Stimulated activated effector memory CD8-positive, alpha-beta T cell treated with anti-CD3 and anti-CD28 coated beads, Interleukin-12 subunit alpha, Interleukin-12 subunit beta, amount 100 ng/mL, for 72 hours (primary cell): ENCODE results near the gene VTI1A.

Source experiments
- ATAC-seq: fragments of 150-1000 bp; cut with Tn5 transposase; 2 replicates; pipeline ENCODE4 v1.10.0; 2021
- DNase-seq, 2 donors: peaks; one replicate each; pipeline ENCODE4 v3.0.0; 2021 to 2022; ENCODE audit warnings: low spot score in 2 of 2
- H3K27ac Mint-ChIP-seq: one replicate; pipeline ENCODE4 v1.8.0; 2022; ENCODE audit warnings: mild to moderate bottlenecking, mixed read lengths
- H3K36me3 Mint-ChIP-seq: one replicate; pipeline ENCODE4 v1.8.0; 2022; ENCODE audit warnings: mild to moderate bottlenecking, mixed read lengths
- H3K4me1 Mint-ChIP-seq: one replicate; pipeline ENCODE4 v1.8.0; 2022; ENCODE audit warnings: mixed read lengths
- H3K4me3 Mint-ChIP-seq: one replicate; pipeline ENCODE4 v1.8.0; 2022; ENCODE audit warnings: mild to moderate bottlenecking, mixed read lengths
- H3K9me3 Mint-ChIP-seq: one replicate; pipeline ENCODE4 v1.8.0; 2022; ENCODE audit warnings: mixed read lengths

Gene VTI1A

GRCh38 chr10:112631501-112632400, 184.7 kb downstream of the VTI1A start:
- Mint-ChIP-seq H3K27ac (no peak overlapping the region), H3K36me3 (no peaks in the 10 kb centered on the region), H3K4me3 (no peak overlapping the region), H3K9me3 (no peaks in the 10 kb centered on the region), H3K4me1 (no peaks in the 10 kb centered on the region)
- DNase-seq: no peak
- ATAC-seq: no peak

DNA sequence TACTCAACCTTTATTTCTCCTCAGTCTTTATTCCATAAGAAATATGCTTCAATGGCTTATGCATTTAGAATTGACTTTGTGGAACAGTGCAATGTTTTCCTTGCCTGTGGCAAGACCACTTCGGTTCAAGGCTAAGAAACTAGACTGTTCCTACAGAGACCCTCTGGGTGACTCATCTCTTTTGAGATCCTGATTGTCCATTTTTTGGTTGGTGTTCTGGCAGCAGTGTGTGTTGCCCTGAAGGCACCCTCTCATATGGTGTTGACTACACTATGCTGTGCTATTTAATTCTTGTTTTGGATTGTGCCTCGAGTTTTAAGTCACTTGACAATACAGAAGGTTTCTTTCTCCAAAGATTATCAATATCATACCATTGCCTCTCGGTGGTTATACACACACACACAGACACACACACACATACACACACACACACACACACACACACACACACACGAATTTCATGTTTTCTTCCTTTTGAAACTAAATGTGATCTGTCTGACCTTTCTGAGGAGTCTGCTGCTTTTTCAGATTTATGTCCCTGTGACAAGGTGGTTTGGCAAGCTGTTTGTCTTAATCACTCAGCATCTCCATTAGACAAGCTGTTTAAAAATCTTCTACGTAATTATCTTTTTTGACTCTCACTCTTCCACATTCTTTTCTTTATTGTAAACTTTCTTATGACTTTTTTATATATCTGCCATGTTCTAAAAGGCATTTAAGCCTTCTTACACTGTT, 187.2 kb downstream of the VTI1A start:
- H3K4me3 Mint-ChIP-seq: no peak overlapping the region
- ATAC-seq (no peak), DNase-seq (no peak)
- H3K36me3 Mint-ChIP-seq: no peaks in the 10 kb centered on the region
- H3K27ac Mint-ChIP-seq: no peak overlapping the region
- H3K9me3 Mint-ChIP-seq: no peaks in the 10 kb centered on the region
- no peaks in the 10 kb centered on the region for H3K4me1 Mint-ChIP-seq

DNA sequence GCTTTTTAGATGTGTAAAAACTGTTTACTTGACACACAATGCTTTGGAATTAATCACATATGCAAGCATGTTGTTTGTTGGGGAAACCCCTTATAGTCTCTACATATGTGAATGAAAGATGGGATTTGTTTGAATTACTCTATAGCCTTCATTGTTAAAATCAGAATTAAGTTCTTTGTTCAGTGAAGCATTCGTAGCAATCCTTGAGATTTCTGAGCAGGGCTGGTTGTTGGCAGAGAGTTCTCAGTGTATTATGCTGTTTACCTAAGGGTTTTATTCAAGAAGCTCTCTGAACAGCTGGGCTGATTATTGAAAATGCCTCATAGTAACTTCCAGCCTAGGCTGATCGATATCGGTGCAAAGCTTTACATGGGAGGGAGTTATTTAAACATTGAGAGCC, 190.9 kb downstream of the VTI1A start:
- no peak for ATAC-seq
- Mint-ChIP-seq H3K4me1 (no peaks in the 10 kb centered on the region), H3K36me3 (no peaks in the 10 kb centered on the region), H3K27ac (no peak overlapping the region), H3K4me3 (no peak overlapping the region), H3K9me3 (no peaks in the 10 kb centered on the region)
- DNase-seq: no peak

- H3K36me3 Mint-ChIP-seq: no peaks in the 10 kb centered on the region
- H3K4me1 Mint-ChIP-seq: no peaks in the 10 kb centered on the region
- H3K9me3 Mint-ChIP-seq: no peaks in the 10 kb centered on the region
- no peak overlapping the region for H3K27ac Mint-ChIP-seq
- H3K4me3 Mint-ChIP-seq: no peak overlapping the region
- ATAC-seq (no peak), DNase-seq (no peak)
Observed at GRCh38 chr10:112639298-112639697, 192.3 kb downstream of the VTI1A start.

- no peaks in the 10 kb centered on the region for H3K36me3 Mint-ChIP-seq
- no peaks in the 10 kb centered on the region for H3K4me1 Mint-ChIP-seq
- DNase-seq: no peak
- H3K4me3 Mint-ChIP-seq: no peak overlapping the region
- no peak overlapping the region for H3K27ac Mint-ChIP-seq
- no peaks in the 10 kb centered on the region for H3K9me3 Mint-ChIP-seq
- ATAC-seq: no peak
Observed at GRCh38 chr10:112640638-112641037, 193.6 kb downstream of the VTI1A start.

GRCh38 chr10:112643600-112644264, 196.7 kb downstream of the VTI1A start:
- H3K9me3 Mint-ChIP-seq: no peaks in the 10 kb centered on the region
- no peak for DNase-seq
- no peak for ATAC-seq
- H3K4me3 Mint-ChIP-seq: no peak overlapping the region
- no peak overlapping the region for H3K27ac Mint-ChIP-seq
- H3K4me1 Mint-ChIP-seq: no peaks in the 10 kb centered on the region
- no peaks in the 10 kb centered on the region for H3K36me3 Mint-ChIP-seq

DNA sequence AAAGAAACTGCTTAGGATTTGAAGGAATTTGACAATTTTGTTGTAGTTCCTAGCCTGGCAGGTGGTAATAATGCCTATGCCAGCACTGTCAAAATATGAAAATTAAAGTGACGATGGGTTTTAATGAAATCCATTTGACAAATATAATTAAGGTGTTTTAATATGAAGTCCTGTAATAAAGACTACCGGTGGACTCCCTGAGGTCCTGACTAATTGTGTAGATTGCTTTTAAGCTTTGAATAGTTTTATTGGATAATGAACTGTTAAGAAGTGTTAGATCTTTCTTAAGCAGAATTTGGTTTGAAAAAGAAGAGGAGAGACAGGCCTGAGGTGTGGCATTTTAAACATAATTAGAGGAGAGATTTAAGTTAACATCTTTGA, 197.2 kb downstream of the VTI1A start:
- no peaks in the 10 kb centered on the region for H3K9me3 Mint-ChIP-seq

GRCh38 chr10:112649006-112649821, 202.2 kb downstream of the VTI1A start:
- Mint-ChIP-seq H3K4me1 (no peaks in the 10 kb centered on the region), H3K4me3 (no peak overlapping the region), H3K9me3 (no peaks in the 10 kb centered on the region), H3K36me3 (no peaks in the 10 kb centered on the region), H3K27ac (no peak overlapping the region)
- ATAC-seq: no peak
- no peak for DNase-seq

More for the DNA sequence above, 197.2 kb downstream of the VTI1A start:
- ATAC-seq (no peak), DNase-seq (no peak)
- Mint-ChIP-seq H3K4me1 (no peaks in the 10 kb centered on the region), H3K36me3 (no peaks in the 10 kb centered on the region), H3K4me3 (no peak overlapping the region), H3K27ac (no peak overlapping the region)

- H3K36me3 Mint-ChIP-seq: no peaks in the 10 kb centered on the region
- DNase-seq: no peak
- no peaks in the 10 kb centered on the region for H3K4me1 Mint-ChIP-seq
- no peak overlapping the region for H3K4me3 Mint-ChIP-seq
- no peaks in the 10 kb centered on the region for H3K9me3 Mint-ChIP-seq
- ATAC-seq: no peak
- H3K27ac Mint-ChIP-seq: no peak overlapping the region
Observed at GRCh38 chr10:112649822-112650152, 202.8 kb downstream of the VTI1A start.

DNA sequence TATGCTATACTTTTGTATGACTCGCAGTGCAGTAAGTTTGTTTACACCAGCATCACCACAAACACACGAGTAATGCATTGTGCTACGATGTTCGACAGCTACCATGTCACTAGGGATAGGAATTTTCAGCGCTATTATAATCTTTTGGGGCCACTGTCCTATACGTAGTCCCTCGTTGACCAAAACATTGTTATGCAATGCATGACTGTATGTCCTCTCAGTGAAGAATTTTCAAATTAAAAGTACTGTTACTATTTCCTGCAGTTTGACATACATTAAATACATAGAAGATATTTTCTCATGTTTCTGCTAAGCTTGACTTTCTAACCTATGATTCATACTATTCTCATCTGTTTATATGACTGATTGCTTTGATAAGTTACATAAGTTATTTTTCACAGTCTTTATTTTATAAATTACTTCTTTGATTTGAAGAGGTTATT, 203.6 kb downstream of the VTI1A start:
- Mint-ChIP-seq H3K27ac (no peak overlapping the region), H3K4me3 (no peak overlapping the region), H3K9me3 (no peaks in the 10 kb centered on the region), H3K36me3 (no peaks in the 10 kb centered on the region), H3K4me1 (no peaks in the 10 kb centered on the region)
- no peak for ATAC-seq
- DNase-seq: no peak

DNA sequence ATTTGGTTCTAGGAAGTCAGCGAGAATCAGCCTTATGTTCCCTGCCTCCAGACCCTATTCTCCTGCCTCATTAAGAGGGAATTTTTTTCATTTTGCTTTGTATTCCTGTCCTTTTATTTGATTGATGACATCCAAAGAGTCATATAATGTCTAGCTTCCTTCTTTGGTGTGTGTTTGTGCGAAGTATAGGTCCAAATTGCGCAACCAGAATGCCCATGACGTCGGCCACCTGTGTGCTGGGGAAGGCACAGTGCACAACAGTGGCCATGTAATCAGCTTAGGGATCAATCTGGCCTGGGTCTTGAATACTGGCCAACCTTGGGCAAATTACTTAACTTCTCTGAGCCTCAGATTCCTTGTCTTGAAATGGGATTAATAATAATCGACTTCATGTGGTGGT, 206.2 kb downstream of the VTI1A start:
- ATAC-seq (no peak), DNase-seq (no peak)
- H3K36me3 Mint-ChIP-seq: no peaks in the 10 kb centered on the region
- no peak overlapping the region for H3K27ac Mint-ChIP-seq
- H3K9me3 Mint-ChIP-seq: no peaks in the 10 kb centered on the region
- no peak overlapping the region for H3K4me3 Mint-ChIP-seq
- H3K4me1 Mint-ChIP-seq: no peaks in the 10 kb centered on the region

DNA sequence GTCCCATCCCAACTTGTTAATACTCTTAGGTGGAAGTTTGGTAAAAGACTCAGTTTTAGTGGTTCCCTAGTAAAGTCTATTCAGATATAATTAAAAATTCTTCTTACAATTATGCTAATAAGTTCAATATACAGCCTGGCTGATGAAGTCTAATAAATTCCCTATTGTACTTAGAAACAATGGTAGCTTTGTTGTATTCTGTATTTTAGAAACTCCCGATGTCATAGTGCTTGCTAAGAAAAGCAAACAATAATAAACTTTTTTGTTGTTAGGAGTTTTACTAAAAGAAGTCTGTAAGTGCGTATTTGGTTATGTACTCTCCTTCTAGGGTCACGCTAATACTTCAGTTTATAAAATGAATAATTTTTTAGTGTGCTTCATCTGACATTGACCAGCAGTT, 206.8 kb downstream of the VTI1A start:
- no peak for ATAC-seq
- H3K4me3 Mint-ChIP-seq: no peak overlapping the region
- no peak overlapping the region for H3K27ac Mint-ChIP-seq
- no peaks in the 10 kb centered on the region for H3K36me3 Mint-ChIP-seq
- no peak for DNase-seq
- H3K9me3 Mint-ChIP-seq: no peaks in the 10 kb centered on the region
- no peaks in the 10 kb centered on the region for H3K4me1 Mint-ChIP-seq

- ATAC-seq (no peak), DNase-seq (no peak)
- H3K27ac Mint-ChIP-seq: no peak overlapping the region
- no peaks in the 10 kb centered on the region for H3K4me1 Mint-ChIP-seq
- no peaks in the 10 kb centered on the region for H3K9me3 Mint-ChIP-seq
- no peak overlapping the region for H3K4me3 Mint-ChIP-seq
- H3K36me3 Mint-ChIP-seq: no peaks in the 10 kb centered on the region
Observed at GRCh38 chr10:112654794-112655193, 207.8 kb downstream of the VTI1A start.

GRCh38 chr10:112655722-112656121, 208.7 kb downstream of the VTI1A start:
- no peak overlapping the region for H3K4me3 Mint-ChIP-seq
- H3K9me3 Mint-ChIP-seq: no peaks in the 10 kb centered on the region
- DNase-seq: no peak
- no peaks in the 10 kb centered on the region for H3K36me3 Mint-ChIP-seq
- no peaks in the 10 kb centered on the region for H3K4me1 Mint-ChIP-seq
- H3K27ac Mint-ChIP-seq: no peak overlapping the region
- no peak for ATAC-seq

DNA sequence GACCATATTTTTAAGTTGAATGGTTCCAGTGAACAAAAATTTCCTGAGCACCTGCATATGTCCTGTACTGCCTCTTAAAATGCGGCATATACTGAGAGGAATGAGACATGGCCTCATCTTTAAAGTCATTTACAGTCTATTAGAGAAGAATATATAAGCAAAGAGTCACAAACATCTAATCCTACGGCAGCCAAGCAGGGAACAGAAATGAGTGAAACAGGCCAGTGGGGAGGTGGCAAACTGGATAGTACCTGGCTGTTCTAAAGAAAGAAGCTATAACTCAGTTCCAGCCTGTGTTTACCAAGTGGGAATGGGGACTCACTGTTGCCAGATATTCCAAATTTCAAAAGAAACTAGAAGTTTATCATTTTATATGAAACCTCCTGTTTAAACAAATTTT, 211.4 kb downstream of the VTI1A start:
- H3K9me3 Mint-ChIP-seq: no peaks in the 10 kb centered on the region
- no peaks in the 10 kb centered on the region for H3K4me1 Mint-ChIP-seq
- H3K27ac Mint-ChIP-seq: peak overlapping the region; percentile 11
- H3K36me3 Mint-ChIP-seq: no peaks in the 10 kb centered on the region
- ATAC-seq (no peak), DNase-seq (no peak)
- no peak overlapping the region for H3K4me3 Mint-ChIP-seq
